Mammary epithelial cell (primary cell): ENCODE data around the gene NPRL2.

ENCODE experiments used
- CTCF ChIP-seq, 2 donors: IDR thresholded peaks in 1 of 2; conservative IDR thresholded peaks in 1 of 2; 2 replicates each; pipeline ENCODE4 v1.5.1; 2011 to 2012; ENCODE audit warnings: inconsistent platforms in 2 of 2, low read length in 2 of 2, mild to moderate bottlenecking in 2 of 2, control low read depth in 1 of 2, low read depth in 1 of 2; ENCODE audit not compliant: insufficient read depth in 1 of 2; ENCODE audit errors: extremely low read depth in 1 of 2
- EZH2 ChIP-seq: IDR thresholded peaks from 2 replicates; pipeline ENCODE4 v1.6.1; 2012; ENCODE audit warnings: low read length, inconsistent platforms, borderline replicate concordance

GRCh38 chr3:50381383-50381782 lies 30.8 kb upstream of the NPRL2 start:
- no peak for TF ChIP-seq CTCF (conservative IDR thresholded peaks at IDR 0.05 in 1 of 2, IDR thresholded peaks at IDR 0.05 in 1 of 2; ENCODE audit: extremely low read depth in 1 of 2, insufficient read depth in 1 of 2, low read depth in 1 of 2, low read length in 2 of 2)
- TF ChIP-seq EZH2 = no peak
